ENCODE data around the gene ANKS1B. TPM values are rescaled to one million over a fixed set of nuclear protein-coding genes. Genes with fewer than 3 reads are reported as not detected.

Gene ANKS1B
- total RNA-seq, 1 experiment from 2014 or later: 0.61 TPM

DNA sequence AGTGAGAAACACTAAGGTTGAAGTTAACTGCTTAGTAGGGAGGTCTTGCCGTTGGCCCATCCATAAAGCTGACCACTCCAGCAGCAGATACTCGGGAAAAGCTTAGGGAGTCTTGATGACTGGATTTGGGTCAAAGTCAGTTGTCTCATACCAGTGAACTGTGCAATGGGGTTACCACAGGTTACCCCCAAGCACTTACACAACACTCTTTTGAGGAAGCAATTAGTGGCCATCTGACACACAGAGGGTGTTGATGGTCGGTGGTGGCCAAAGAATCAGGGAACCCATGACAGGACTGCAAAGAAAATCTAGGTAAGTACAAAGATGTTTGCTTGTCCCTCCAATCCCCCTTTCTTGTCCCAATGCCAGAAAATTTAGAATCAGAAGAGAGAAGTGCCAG lies 929.4 kb downstream of the ANKS1B start:
- POLR2A ChIA-PET: no interaction called here
- H3K36me3 Mint-ChIP-seq (ENCODE audit: insufficient read depth, unreplicated experiment): no peaks in the 10 kb centered on the region
- H3K4me1 Mint-ChIP-seq (ENCODE audit: low read depth, unreplicated experiment): no peaks in the 10 kb centered on the region
- Histone ChIP-seq H3K27me3 (replicated peaks; ENCODE audit: control insufficient read depth, insufficient read depth, low read length) (no peaks in the 10 kb centered on the region), H3K9me3 (no peaks in the 10 kb centered on the region; the same call in 1 of the 2 replicates), H3K4me3 (ENCODE audit: low read depth, low read length) (no peak overlapping the region), H3K36me3 (ENCODE audit: control insufficient read depth, insufficient read depth, low read length) (no peaks in the 10 kb centered on the region), H3K4me1 (no peaks in the 10 kb centered on the region)
- no peaks in the 10 kb centered on the region for H3K9me3 Mint-ChIP-seq (ENCODE audit: unreplicated experiment)
- no peak overlapping the region for H3K4me3 Mint-ChIP-seq (ENCODE audit: unreplicated experiment)
- TF ChIP-seq, protein P1, sequence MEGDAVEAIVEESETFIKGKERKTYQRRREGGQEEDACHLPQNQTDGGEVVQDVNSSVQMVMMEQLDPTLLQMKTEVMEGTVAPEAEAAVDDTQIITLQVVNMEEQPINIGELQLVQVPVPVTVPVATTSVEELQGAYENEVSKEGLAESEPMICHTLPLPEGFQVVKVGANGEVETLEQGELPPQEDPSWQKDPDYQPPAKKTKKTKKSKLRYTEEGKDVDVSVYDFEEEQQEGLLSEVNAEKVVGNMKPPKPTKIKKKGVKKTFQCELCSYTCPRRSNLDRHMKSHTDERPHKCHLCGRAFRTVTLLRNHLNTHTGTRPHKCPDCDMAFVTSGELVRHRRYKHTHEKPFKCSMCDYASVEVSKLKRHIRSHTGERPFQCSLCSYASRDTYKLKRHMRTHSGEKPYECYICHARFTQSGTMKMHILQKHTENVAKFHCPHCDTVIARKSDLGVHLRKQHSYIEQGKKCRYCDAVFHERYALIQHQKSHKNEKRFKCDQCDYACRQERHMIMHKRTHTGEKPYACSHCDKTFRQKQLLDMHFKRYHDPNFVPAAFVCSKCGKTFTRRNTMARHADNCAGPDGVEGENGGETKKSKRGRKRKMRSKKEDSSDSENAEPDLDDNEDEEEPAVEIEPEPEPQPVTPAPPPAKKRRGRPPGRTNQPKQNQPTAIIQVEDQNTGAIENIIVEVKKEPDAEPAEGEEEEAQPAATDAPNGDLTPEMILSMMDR (IDR thresholded peaks at IDR 0.05; ENCODE audit: insufficient read depth in 1 of 2, low read depth in 1 of 2, low read length in 1 of 2, severe bottlenecking in 1 of 2, unreplicated experiment in 1 of 2): no peak
- CTCF ChIA-PET: no interaction called here
- H3K27ac Mint-ChIP-seq (ENCODE audit: unreplicated experiment): no peak overlapping the region
- no TSS peak for BruUV-seq (replicated peaks)
- peaks cover 10% of the 10 kb centered on the region for H3K27me3 Mint-ChIP-seq (ENCODE audit: insufficient read depth, unreplicated experiment)
- no peak for DNase-seq
- intact Hi-C loops (cut with micrococcal nuclease; ENCODE audit: unreplicated experiment): no loop called here

GRCh38 chr12:99054601-99055128 lies 930.1 kb downstream of the ANKS1B start:
- POLR2A ChIA-PET: no interaction called here
- H3K4me1 Mint-ChIP-seq (ENCODE audit: low read depth, unreplicated experiment): no peaks in the 10 kb centered on the region

DNA sequence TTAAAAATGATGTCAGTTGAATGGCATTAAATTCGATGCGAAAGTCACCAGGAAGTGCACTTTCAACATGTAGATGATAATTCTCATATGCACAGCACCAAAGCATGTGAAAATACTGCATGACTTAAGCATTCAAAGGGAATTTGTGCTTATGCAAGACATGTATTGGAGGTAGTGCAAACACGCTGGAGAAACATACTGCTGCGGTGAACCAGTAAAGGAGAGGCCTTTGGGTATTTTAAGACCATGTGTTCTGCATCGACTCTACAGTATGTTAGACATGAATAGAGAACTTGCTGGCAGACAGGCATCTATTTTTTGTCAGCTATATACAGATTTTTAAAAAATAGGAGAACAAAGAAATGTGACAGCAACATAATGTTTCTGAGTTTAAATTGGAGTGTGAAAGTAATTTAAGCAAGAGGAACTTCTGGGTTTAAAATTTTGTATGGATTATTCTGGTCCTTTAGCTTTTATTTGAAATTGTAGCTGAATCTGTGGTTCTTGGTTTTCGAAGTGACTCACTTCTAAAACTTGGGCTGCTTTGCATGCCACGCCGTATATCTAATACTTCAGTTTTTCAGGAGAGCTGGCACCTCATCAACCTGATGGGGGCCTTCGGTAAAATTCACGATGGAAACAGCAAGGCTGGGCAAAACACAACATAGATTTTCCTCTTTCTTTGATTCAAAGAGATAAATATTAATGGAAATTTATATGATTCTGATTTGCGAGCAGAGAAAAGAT lies 930.9 kb downstream of the ANKS1B start:
- Mint-ChIP-seq H3K4me3 (ENCODE audit: unreplicated experiment) (no peak overlapping the region), H3K36me3 (ENCODE audit: insufficient read depth, unreplicated experiment) (no peaks in the 10 kb centered on the region), H3K9me3 (ENCODE audit: unreplicated experiment) (no peaks in the 10 kb centered on the region), H3K27ac (ENCODE audit: unreplicated experiment) (no peak overlapping the region), H3K27me3 (ENCODE audit: insufficient read depth, unreplicated experiment) (peaks cover 14% of the 10 kb centered on the region), H3K4me1 (ENCODE audit: low read depth, unreplicated experiment) (no peaks in the 10 kb centered on the region)
- Histone ChIP-seq H3K36me3 (ENCODE audit: control insufficient read depth, insufficient read depth, low read length) (no peaks in the 10 kb centered on the region), H3K9me3 (no peaks in the 10 kb centered on the region; the same call in 1 of the 2 replicates), H3K4me1 (no peaks in the 10 kb centered on the region), H3K27me3 (replicated peaks; ENCODE audit: control insufficient read depth, insufficient read depth, low read length) (no peaks in the 10 kb centered on the region), H3K4me3 (ENCODE audit: low read depth, low read length) (no peak overlapping the region)
- intact Hi-C loops (cut with micrococcal nuclease; ENCODE audit: unreplicated experiment): no loop called here
- ChIA-PET CTCF (no interaction called here), POLR2A (no interaction called here)
- no peak for DNase-seq
- TF ChIP-seq, protein P1 (IDR thresholded peaks at IDR 0.05; ENCODE audit: insufficient read depth in 1 of 2, low read depth in 1 of 2, low read length in 1 of 2, severe bottlenecking in 1 of 2, unreplicated experiment in 1 of 2): no peak
- no TSS peak for BruUV-seq (replicated peaks)

More at GRCh38 chr12:99054601-99055128, 930.1 kb downstream of the ANKS1B start:
- CTCF ChIA-PET: no interaction called here
- Mint-ChIP-seq H3K9me3 (ENCODE audit: unreplicated experiment) (no peaks in the 10 kb centered on the region), H3K27ac (ENCODE audit: unreplicated experiment) (no peak overlapping the region), H3K4me3 (ENCODE audit: unreplicated experiment) (no peak overlapping the region), H3K27me3 (ENCODE audit: insufficient read depth, unreplicated experiment) (peaks cover 13% of the 10 kb centered on the region), H3K36me3 (ENCODE audit: insufficient read depth, unreplicated experiment) (no peaks in the 10 kb centered on the region)
- Histone ChIP-seq H3K36me3 (ENCODE audit: control insufficient read depth, insufficient read depth, low read length) (no peaks in the 10 kb centered on the region), H3K9me3 (no peaks in the 10 kb centered on the region; the same call in 1 of the 2 replicates), H3K4me1 (no peaks in the 10 kb centered on the region), H3K4me3 (ENCODE audit: low read depth, low read length) (no peak overlapping the region), H3K27me3 (replicated peaks; ENCODE audit: control insufficient read depth, insufficient read depth, low read length) (no peaks in the 10 kb centered on the region)
- DNase-seq: no peak
- intact Hi-C loops (cut with micrococcal nuclease; ENCODE audit: unreplicated experiment): no loop called here
- TF ChIP-seq, protein P1 (IDR thresholded peaks at IDR 0.05; ENCODE audit: insufficient read depth in 1 of 2, low read depth in 1 of 2, low read length in 1 of 2, severe bottlenecking in 1 of 2, unreplicated experiment in 1 of 2): no peak
- BruUV-seq (replicated peaks): no TSS peak

Measured in Caco-2 (cell line).